Stimulated activated CD8-positive, alpha-beta memory T cell treated with anti-CD3 and anti-CD28 coated beads, Interleukin-15, amount 100 ng/mL, for 24 hours (primary cell): ENCODE data around the gene ZCCHC8.
"Not testable (repeated sequence)": the region's sequence is repeated elsewhere in the genome, so short reads cannot be mapped to it uniquely, and the experiment has no call there.

Source experiments
- DNase-seq: peaks from one replicate; pipeline ENCODE4 v3.0.0-alpha.2; 2020; ENCODE audit warnings: low read depth

The ZCCHC8 gene

GRCh38 chr12:122471324-122472226 lies 29.2 kb downstream of the ZCCHC8 start:
- no peak for DNase-seq

GRCh38 chr12:122470576-122470975 lies 30.2 kb downstream of the ZCCHC8 start:
- DNase-seq: not testable (repeated sequence)

- DNase-seq: not testable (repeated sequence)
These were observed 30.9 kb downstream of the ZCCHC8 start for GRCh38 chr12:122469856-122470255.

GRCh38 chr12:122467983-122468382 lies 32.7 kb downstream of the ZCCHC8 start:
- no peak for DNase-seq

- not testable (repeated sequence) for DNase-seq
These were observed 36.3 kb downstream of the ZCCHC8 start for GRCh38 chr12:122464317-122465042.

- DNase-seq: no peak
These were observed 40.1 kb downstream of the ZCCHC8 start for GRCh38 chr12:122460641-122461040.

- no peak for DNase-seq
These were observed 40.7 kb downstream of the ZCCHC8 start for GRCh38 chr12:122460061-122460460.

GRCh38 chr12:122459211-122459610 lies 41.5 kb downstream of the ZCCHC8 start:
- no peak for DNase-seq

- no peak for DNase-seq
These were observed 42.4 kb downstream of the ZCCHC8 start for GRCh38 chr12:122458105-122459035.

- no peak for DNase-seq
These were observed 43.1 kb downstream of the ZCCHC8 start for GRCh38 chr12:122457627-122458026.

- no peak for DNase-seq
These were observed 46.0 kb downstream of the ZCCHC8 start for GRCh38 chr12:122454739-122455138.

- DNase-seq: no peak
These were observed 46.4 kb downstream of the ZCCHC8 start for GRCh38 chr12:122454250-122454721.

GRCh38 chr12:122452701-122453285 lies 47.9 kb downstream of the ZCCHC8 start:
- DNase-seq: no peak

- no peak for DNase-seq
These were observed 51.4 kb downstream of the ZCCHC8 start for GRCh38 chr12:122449317-122449716.

GRCh38 chr12:122447825-122448224 lies 52.9 kb downstream of the ZCCHC8 start:
- DNase-seq: not testable (repeated sequence)

GRCh38 chr12:122446390-122446789 lies 54.3 kb downstream of the ZCCHC8 start:
- not testable (repeated sequence) for DNase-seq

- DNase-seq: not testable (repeated sequence)
These were observed 56.7 kb downstream of the ZCCHC8 start for GRCh38 chr12:122444071-122444470.

- not testable (repeated sequence) for DNase-seq
These were observed 61.9 kb downstream of the ZCCHC8 start for GRCh38 chr12:122438822-122439221.

GRCh38 chr12:122437656-122438121 lies 63.0 kb downstream of the ZCCHC8 start:
- DNase-seq: no peak

- DNase-seq: no peak
These were observed 65.5 kb downstream of the ZCCHC8 start for GRCh38 chr12:122435186-122435585.

GRCh38 chr12:122429043-122429442 lies 71.7 kb downstream of the ZCCHC8 start:
- DNase-seq: not testable (repeated sequence)
